OCI-LY7 (cell line): ENCODE results near the gene KRT6A. TPM values are rescaled to one million over a fixed set of nuclear protein-coding genes. Genes with fewer than 3 reads are reported as not detected.

ENCODE experiments used
- BruUV-seq: library from RNA; stranded (reverse); fragments of 400-500 nt; replicated peaks from 2 replicates; lab custom pipeline; 2021; lab: Mats Ljungman, UMichigan
- CTCF ChIA-PET: fragments of 300-600 bp; sonication (Branson Sonifier 250); formaldehyde crosslinking; loops from one replicate; lab custom pipeline; 2022; ENCODE audit warnings: antibody characterized with exemption; ENCODE audit not compliant: unreplicated experiment; lab: Charles Lee
- POLR2A ChIA-PET: fragments of 300-600 bp; sonication (Branson Sonifier 250); formaldehyde crosslinking; loops from one replicate; lab custom pipeline; 2022; ENCODE audit warnings: antibody characterized with exemption; lab: Charles Lee
- DNase-seq: peaks from one replicate; pipeline ENCODE4 v3.0.0-alpha.2; 2015; ENCODE audit warnings: low spot score
- H2AFZ ChIP-seq: fragments of 200-600 bp; sonication (generic), shearing (Covaris generic); 2 replicates; pipeline ENCODE4 v1.6.1; 2014; ENCODE audit warnings: mild to moderate bottlenecking, antibody characterized with exemption, low read length, moderate library complexity
- H3K27ac ChIP-seq: fragments of 200-600 bp; sonication (generic); 2 replicates; pipeline ENCODE4 v1.5.1; 2014; ENCODE audit warnings: mixed run types, low read depth, mild to moderate bottlenecking, moderate library complexity, low read length, inconsistent platforms; ENCODE audit not compliant: poor library complexity, severe bottlenecking
- H3K36me3 ChIP-seq: fragments of 200-600 bp; sonication (generic); 2 replicates; pipeline ENCODE4 v1.6.1; 2014; ENCODE audit warnings: mild to moderate bottlenecking, antibody characterized with exemption, low read length, moderate library complexity, mixed read lengths; ENCODE audit not compliant: insufficient read depth
- H3K4me1 ChIP-seq: fragments of 200-600 bp; sonication (generic); 2 replicates; pipeline ENCODE4 v1.5.1; 2014; ENCODE audit warnings: mild to moderate bottlenecking, low read length; ENCODE audit not compliant: insufficient read depth, poor library complexity, severe bottlenecking
- H3K4me2 ChIP-seq: fragments of 200-600 bp; sonication (generic); 2 replicates; pipeline ENCODE4 v1.6.1; 2014; ENCODE audit warnings: mild to moderate bottlenecking, low read length
- H3K4me3 ChIP-seq: fragments of 200-600 bp; sonication (generic); 2 replicates; pipeline ENCODE4 v1.5.1; 2014; ENCODE audit warnings: mild to moderate bottlenecking, low read depth, low read length; ENCODE audit not compliant: poor library complexity, severe bottlenecking
- H3K79me2 ChIP-seq: fragments of 200-600 bp; sonication (generic); 2 replicates; pipeline ENCODE4 v1.6.1; 2016; ENCODE audit warnings: low read depth, mild to moderate bottlenecking, low read length, moderate library complexity, mixed read lengths; ENCODE audit not compliant: insufficient read depth
- H3K9me2 ChIP-seq: fragments of 200-600 bp; sonication (generic); 2 replicates; pipeline ENCODE4 v1.6.1; 2016; ENCODE audit warnings: mild to moderate bottlenecking, low read length, mixed read lengths; ENCODE audit not compliant: insufficient read depth
- H3K9me3 ChIP-seq: fragments of 200-600 bp; sonication (generic); 2 replicates; pipeline ENCODE4 v1.6.1; 2014; ENCODE audit warnings: mild to moderate bottlenecking, mixed run types, low read length, mixed read lengths
- H4K20me1 ChIP-seq: fragments of 200-600 bp; sonication (generic); 2 replicates; pipeline ENCODE4 v1.6.1; 2014; ENCODE audit warnings: mild to moderate bottlenecking, antibody characterized with exemption, low read length, moderate library complexity, mixed read lengths; ENCODE audit not compliant: insufficient read depth
- EZH2phosphoT487 ChIP-seq: fragments of 200-600 bp; sonication (generic); IDR thresholded peaks from 2 replicates; pipeline ENCODE4 v1.6.1; 2018; ENCODE audit warnings: low read depth, borderline replicate concordance, mild to moderate bottlenecking, mixed run types, antibody characterized with exemption, low read length, moderate library complexity, mixed read lengths
- intact Hi-C: fragments of 100-400 bp; cut with micrococcal nuclease; formaldehyde crosslinking; loops from one replicate; pipeline ENCODE4 v1.10.0; 2022; ENCODE audit not compliant: unreplicated experiment
- total RNA-seq, 2 experiments: library from RNA; depleted of rRNA in 1 of 2; stranded (reverse); fragments of >200 nt in 1 of 2; shearing (Covaris generic) in 1 of 2; gene quantifications; 2 replicates each; pipeline ENCODE4 v1.2.3, GENCODE V29; 2014 to 2022
- TF ChIP-seq, protein P1 (sequence below): fragments of 200-600 bp; sonication (generic); conservative IDR thresholded peaks from 2 replicates; pipeline ENCODE4 v1.5.1; 2014; ENCODE audit warnings: mild to moderate bottlenecking, antibody characterized with exemption, low read length, moderate library complexity, mixed read lengths

The KRT6A gene
- total RNA-seq, 2 experiments from 2014 or later, result 0.74 TPM; not detected in 1

DNA sequence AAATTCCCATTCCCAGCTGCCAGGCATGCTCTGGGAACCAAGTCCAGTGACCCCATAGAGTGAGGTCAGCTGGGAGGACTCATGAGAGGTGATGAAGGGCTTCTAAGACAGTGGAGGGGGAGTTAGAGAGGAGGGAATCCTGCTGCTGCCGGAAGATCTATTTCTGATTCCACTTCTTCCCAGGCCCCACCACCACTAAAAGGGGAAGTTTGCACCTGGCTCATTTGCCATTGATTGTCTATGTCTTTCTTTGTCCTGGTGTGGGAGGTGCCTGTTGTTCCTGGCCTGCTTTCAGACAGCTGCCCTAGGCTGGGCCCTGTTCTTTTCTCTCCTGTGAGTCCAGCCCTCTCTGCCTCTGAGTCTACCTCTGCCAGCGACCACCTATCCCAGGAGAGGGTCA is 3.0 kb upstream of the KRT6A start:
- H3K79me2 ChIP-seq, result no peaks in the 10 kb centered on the region
- H3K9me2 ChIP-seq, result no peaks in the 10 kb centered on the region
- no peaks in the 10 kb centered on the region for H3K36me3 ChIP-seq
- no TSS peak for BruUV-seq
- H3K4me2 ChIP-seq, result peak overlapping the region; percentile 48
- peak; percentile 8 for DNase-seq
- ChIA-PET CTCF (no interaction called here), POLR2A (interaction anchor here (0.6 kb wide), 2 partner anchors 324 to 395 kb away, joined by 3 to 5 read pairs; no protein-coding TSS in a partner anchor)
- no peaks in the 10 kb centered on the region for H3K9me3 ChIP-seq
- peaks cover 21% of the 10 kb centered on the region for H3K4me1 ChIP-seq
- peak overlapping the region; percentile 34; the same call in 1 of the 2 replicates for H2AFZ ChIP-seq
- no peak overlapping the region for H3K27ac ChIP-seq
- TF ChIP-seq, protein P1, sequence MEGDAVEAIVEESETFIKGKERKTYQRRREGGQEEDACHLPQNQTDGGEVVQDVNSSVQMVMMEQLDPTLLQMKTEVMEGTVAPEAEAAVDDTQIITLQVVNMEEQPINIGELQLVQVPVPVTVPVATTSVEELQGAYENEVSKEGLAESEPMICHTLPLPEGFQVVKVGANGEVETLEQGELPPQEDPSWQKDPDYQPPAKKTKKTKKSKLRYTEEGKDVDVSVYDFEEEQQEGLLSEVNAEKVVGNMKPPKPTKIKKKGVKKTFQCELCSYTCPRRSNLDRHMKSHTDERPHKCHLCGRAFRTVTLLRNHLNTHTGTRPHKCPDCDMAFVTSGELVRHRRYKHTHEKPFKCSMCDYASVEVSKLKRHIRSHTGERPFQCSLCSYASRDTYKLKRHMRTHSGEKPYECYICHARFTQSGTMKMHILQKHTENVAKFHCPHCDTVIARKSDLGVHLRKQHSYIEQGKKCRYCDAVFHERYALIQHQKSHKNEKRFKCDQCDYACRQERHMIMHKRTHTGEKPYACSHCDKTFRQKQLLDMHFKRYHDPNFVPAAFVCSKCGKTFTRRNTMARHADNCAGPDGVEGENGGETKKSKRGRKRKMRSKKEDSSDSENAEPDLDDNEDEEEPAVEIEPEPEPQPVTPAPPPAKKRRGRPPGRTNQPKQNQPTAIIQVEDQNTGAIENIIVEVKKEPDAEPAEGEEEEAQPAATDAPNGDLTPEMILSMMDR, result no peak
- TF ChIP-seq EZH2phosphoT487, result no peak
- intact Hi-C loops, result no loop called here
- H4K20me1 ChIP-seq, result no peaks in the 10 kb centered on the region
- H3K4me3 ChIP-seq, result no peak overlapping the region

DNA sequence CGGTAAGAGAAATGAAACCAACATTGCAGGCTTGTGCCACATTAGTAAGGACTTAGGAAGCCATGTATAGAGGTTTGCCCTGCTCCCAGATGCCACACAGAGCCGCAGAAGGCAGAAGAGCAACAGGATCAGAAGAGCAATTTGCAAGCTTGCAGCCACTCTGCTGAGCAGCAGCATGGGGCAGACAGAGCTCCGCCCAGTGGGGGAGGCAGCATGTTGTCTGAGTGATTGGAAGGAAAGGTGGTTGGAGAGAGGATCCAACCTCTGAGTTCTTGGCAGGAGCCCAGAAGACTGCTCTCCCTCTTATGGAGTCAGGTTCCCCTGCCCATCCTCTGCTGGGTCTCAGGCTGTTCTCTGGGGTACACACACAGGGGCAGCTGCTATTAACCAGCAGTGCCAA is 2.3 kb upstream of the KRT6A start:
- TF ChIP-seq, protein P1, result no peak
- TF ChIP-seq EZH2phosphoT487, result no peak
- Histone ChIP-seq H3K27ac (no peak overlapping the region), H3K4me3 (no peak overlapping the region), H3K4me2 (peak overlapping the region; percentile 48), H3K4me1 (peaks cover 21% of the 10 kb centered on the region), H4K20me1 (no peaks in the 10 kb centered on the region), H3K36me3 (no peaks in the 10 kb centered on the region), H3K9me3 (no peaks in the 10 kb centered on the region), H3K79me2 (no peaks in the 10 kb centered on the region), H3K9me2 (no peaks in the 10 kb centered on the region), H2AFZ (peak overlapping the region; percentile 44; the same call in 1 of the 2 replicates)
- intact Hi-C loops, result no loop called here
- BruUV-seq, result no TSS peak
- POLR2A ChIA-PET, result interaction anchor here (0.7 kb wide), 1 partner anchor 444 kb away, joined by 3 read pairs; no protein-coding TSS in a partner anchor
- CTCF ChIA-PET, result no interaction called here
- DNase-seq, result peak; percentile 18

DNA sequence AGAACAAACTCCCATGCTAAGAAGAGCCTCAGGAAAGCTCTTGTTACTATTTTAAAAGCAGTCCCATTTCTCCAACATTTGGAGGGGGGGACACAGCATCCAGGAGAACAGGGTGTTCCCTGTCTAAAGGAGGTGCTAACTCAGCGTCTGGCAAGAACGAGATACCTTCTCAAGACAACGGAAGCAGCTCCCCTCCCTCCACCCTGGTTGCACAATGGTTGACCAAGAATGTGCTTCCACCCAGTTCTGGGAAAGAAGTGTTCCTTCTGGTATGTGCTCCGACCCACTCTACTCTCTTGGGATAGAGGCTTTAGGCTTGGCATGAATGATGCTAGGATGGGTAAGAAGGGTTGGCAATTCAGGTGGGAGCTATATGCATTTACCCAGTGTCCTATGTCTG is 1.5 kb upstream of the KRT6A start:
- H3K4me2 ChIP-seq, result no peak overlapping the region
- intact Hi-C loops, result no loop called here
- BruUV-seq, result no TSS peak
- CTCF ChIA-PET, result no interaction called here
- TF ChIP-seq, protein P1, result no peak
- TF ChIP-seq EZH2phosphoT487, result no peak
- no peak for DNase-seq
- no peaks in the 10 kb centered on the region for H3K9me2 ChIP-seq
- POLR2A ChIA-PET, result interaction anchor here (0.7 kb wide), 1 partner anchor 445 kb away, joined by 3 read pairs; no protein-coding TSS in a partner anchor
- H3K27ac ChIP-seq, result no peak overlapping the region
- no peaks in the 10 kb centered on the region for H3K36me3 ChIP-seq
- H3K4me1 ChIP-seq, result peaks cover 21% of the 10 kb centered on the region
- H4K20me1 ChIP-seq, result no peaks in the 10 kb centered on the region
- H3K79me2 ChIP-seq, result no peaks in the 10 kb centered on the region
- H2AFZ ChIP-seq, result no peak overlapping the region
- H3K4me3 ChIP-seq, result no peak overlapping the region
- H3K9me3 ChIP-seq, result no peaks in the 10 kb centered on the region
